ENCODE data around the gene SAMMSON. TPM values are rescaled to one million over a fixed set of nuclear protein-coding genes. Genes with fewer than 3 reads are reported as not detected.

The SAMMSON gene
- total RNA-seq, 4 donors from 2014 or later, result 0.94 to 6.1 TPM; not detected in 2

DNA sequence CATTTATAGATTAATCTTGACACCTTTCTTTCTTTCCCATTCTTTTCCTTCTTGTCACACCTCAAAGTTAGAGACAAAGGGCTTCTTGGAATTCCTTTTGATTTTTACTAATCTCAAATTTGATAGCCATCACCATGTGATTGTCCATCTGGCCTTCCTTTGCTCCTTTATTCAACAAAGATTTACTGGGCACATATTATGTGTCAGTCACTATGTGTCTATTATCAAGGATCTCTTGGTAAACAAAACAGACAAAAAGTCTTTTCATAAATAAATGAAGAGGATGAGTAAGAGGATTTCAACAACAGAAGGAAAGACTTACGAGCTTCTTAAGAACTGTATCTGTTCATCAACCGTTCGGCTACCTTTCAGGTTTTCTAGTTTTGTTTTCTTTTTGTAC is 56.5 kb downstream of the SAMMSON start:
- Histone ChIP-seq H3K4me3 (no peak overlapping the region), H3K4me1 (no peaks in the 10 kb centered on the region), H3K27ac (no peak overlapping the region), H3K9me3 (no peaks in the 10 kb centered on the region), H3K27me3 (no peaks in the 10 kb centered on the region), H3K36me3 (no peaks in the 10 kb centered on the region)
- TF ChIP-seq, protein P1, sequence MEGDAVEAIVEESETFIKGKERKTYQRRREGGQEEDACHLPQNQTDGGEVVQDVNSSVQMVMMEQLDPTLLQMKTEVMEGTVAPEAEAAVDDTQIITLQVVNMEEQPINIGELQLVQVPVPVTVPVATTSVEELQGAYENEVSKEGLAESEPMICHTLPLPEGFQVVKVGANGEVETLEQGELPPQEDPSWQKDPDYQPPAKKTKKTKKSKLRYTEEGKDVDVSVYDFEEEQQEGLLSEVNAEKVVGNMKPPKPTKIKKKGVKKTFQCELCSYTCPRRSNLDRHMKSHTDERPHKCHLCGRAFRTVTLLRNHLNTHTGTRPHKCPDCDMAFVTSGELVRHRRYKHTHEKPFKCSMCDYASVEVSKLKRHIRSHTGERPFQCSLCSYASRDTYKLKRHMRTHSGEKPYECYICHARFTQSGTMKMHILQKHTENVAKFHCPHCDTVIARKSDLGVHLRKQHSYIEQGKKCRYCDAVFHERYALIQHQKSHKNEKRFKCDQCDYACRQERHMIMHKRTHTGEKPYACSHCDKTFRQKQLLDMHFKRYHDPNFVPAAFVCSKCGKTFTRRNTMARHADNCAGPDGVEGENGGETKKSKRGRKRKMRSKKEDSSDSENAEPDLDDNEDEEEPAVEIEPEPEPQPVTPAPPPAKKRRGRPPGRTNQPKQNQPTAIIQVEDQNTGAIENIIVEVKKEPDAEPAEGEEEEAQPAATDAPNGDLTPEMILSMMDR (IDR thresholded peaks at IDR 0.05), result no peak
- TF ChIP-seq POLR2A (IDR thresholded peaks at IDR 0.05), result no peak
- intact Hi-C loops (cut with DNase I), result no loop called here
- DNase-seq, result no peak
- 64 to 88% methylated on average over 3 of the region's 3 CpGs for WGBS, 2 donors

DNA sequence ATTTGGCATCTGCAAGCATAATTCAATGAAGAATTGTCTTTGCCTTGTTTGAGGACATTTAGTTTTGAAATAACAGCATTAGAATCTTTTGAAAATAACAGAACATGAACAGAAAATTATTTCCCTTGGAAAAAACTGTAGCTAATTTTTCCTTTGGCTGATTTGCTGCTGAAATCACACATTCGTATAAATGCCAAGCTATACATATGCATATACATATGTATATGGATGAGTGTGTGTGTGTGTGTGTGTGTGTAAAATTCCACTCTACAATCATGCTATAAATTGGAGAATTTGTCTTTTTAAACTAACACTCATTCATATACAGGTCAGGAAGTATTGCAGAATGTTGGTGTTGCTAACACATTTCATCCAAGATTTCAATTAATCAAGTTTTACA is 57.9 kb downstream of the SAMMSON start:
- TF ChIP-seq, protein P1 (IDR thresholded peaks at IDR 0.05), result no peak
- TF ChIP-seq POLR2A (IDR thresholded peaks at IDR 0.05), result no peak
- no peak overlapping the region for H3K27ac ChIP-seq
- no peaks in the 10 kb centered on the region for H3K36me3 ChIP-seq
- H3K4me1 ChIP-seq, result no peaks in the 10 kb centered on the region
- no peak overlapping the region for H3K4me3 ChIP-seq
- H3K27me3 ChIP-seq, result no peaks in the 10 kb centered on the region
- 75 to 86% methylated on average over 1 of the region's 1 CpG for WGBS, 2 donors
- DNase-seq, result no peak
- no peaks in the 10 kb centered on the region for H3K9me3 ChIP-seq
- intact Hi-C loops (cut with DNase I), result no loop called here

DNA sequence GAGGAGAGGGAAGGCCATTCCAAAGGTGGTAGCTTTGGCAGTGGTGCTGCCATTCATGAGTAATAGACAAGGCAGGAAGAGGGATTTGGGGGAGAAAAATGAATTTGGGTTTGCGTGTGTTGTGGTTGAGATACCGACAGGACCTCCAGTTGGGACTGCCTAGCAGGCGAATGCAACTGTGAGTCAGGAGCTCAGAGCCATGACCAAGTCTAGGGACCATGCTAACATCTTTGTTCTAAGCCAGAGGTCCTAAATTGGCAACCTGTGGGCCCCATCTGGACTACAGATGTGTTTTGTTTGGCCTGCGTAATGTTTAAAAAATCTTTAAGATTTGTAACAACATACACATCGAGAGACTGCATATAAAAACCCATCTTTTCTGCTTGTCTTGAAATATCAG is 61.6 kb downstream of the SAMMSON start:
- H3K4me3 ChIP-seq, result no peak overlapping the region
- H3K9me3 ChIP-seq, result no peaks in the 10 kb centered on the region
- H3K27me3 ChIP-seq, result peaks cover 0 to 7% (median 0%) of the 10 kb centered on the region in 4 donors
- H3K36me3 ChIP-seq, result no peaks in the 10 kb centered on the region
- intact Hi-C loops (cut with DNase I), result no loop called here
- WGBS, 2 donors, result 85 to 92% methylated on average over 5 of the region's 5 CpGs
- H3K4me1 ChIP-seq, result peaks cover 0 to 5% (median 0%) of the 10 kb centered on the region in 3 donors
- no peak for TF ChIP-seq POLR2A (IDR thresholded peaks at IDR 0.05)
- TF ChIP-seq, protein P1 (IDR thresholded peaks at IDR 0.05), result no peak
- H3K27ac ChIP-seq, result no peak overlapping the region
- no peak for DNase-seq

DNA sequence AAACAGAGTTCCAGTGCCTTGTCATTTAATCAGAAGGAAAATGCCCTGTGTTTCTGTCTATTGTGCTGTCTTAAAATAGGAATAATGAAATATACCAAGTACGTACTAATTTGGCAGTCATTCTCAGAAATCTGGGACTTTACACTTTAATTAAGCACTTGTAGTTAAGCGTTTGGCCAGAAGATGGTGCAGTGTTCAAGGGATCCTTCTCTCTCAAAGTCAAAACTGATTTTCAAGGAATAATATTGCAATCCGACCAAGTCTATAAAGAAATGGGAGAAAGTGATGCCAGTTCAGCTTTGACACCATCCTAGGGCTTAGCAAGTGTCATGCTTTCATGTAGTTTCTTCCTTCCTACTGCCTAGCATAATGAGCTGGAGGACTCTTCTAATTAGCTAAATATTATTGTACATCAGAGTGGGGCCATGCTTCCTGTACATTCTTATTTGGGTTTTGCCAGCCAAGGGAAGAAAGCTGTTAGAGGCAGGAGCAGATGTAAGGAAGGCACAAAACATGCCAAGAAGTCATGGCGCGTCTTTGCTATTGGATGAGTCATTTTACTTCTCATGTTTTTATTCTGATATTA is 64.8 kb downstream of the SAMMSON start:
- peaks cover 0 to 7% (median 0%) of the 10 kb centered on the region in 4 donors for H3K27me3 ChIP-seq
- 17 to 24% methylated on average over 5 of the region's 5 CpGs for WGBS, 2 donors
- DNase-seq, result no peak
- no peaks in the 10 kb centered on the region for H3K36me3 ChIP-seq
- peaks cover 0 to 5% (median 0%) of the 10 kb centered on the region in 3 donors for H3K4me1 ChIP-seq
- TF ChIP-seq POLR2A (IDR thresholded peaks at IDR 0.05), result no peak
- TF ChIP-seq, protein P1 (IDR thresholded peaks at IDR 0.05), result peak; percentile 23 to 65 (median 56)
- no peak overlapping the region for H3K4me3 ChIP-seq
- H3K27ac ChIP-seq, result peak overlapping the region in 2 of 4 donors; percentile 22 to 37
- intact Hi-C loops (cut with DNase I), result no loop called here
- no peaks in the 10 kb centered on the region for H3K9me3 ChIP-seq

DNA sequence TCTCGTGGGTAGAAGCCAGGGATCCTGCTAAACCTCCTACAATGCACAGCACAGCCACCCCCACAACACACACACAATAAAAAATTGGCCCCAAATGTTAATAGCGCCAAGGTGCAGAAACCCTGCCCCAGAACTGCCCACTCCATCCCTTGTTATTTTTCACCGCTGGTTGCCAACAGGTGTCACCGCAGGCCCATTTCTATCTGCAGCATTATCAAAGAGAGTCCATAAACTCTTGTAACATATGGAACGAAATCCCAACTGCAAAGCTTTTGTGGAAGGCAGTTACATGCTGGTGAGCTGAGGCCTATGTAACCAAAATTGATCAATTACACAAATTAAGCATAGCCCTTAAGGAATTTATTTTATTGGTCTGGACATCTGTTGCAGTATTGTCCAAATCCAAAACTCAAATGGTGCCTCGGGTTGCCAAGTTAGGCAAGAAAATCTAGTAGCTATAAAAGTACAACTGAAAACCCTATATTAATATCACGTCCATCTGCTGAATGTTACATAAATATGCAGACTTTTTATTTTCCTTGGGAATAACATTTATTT is 66.2 kb downstream of the SAMMSON start:
- Histone ChIP-seq H3K36me3 (no peaks in the 10 kb centered on the region), H3K27me3 (peaks cover 0 to 7% (median 0%) of the 10 kb centered on the region in 4 donors), H3K4me3 (no peak overlapping the region), H3K27ac (peak overlapping the region in 1 of 4 donors; percentile 22), H3K9me3 (no peaks in the 10 kb centered on the region), H3K4me1 (peaks cover 0 to 5% (median 0%) of the 10 kb centered on the region in 3 donors)
- 66% methylated on average over 7 of the region's 7 CpGs for WGBS, 2 donors
- TF ChIP-seq, protein P1 (IDR thresholded peaks at IDR 0.05), result no peak
- no peak for TF ChIP-seq POLR2A (IDR thresholded peaks at IDR 0.05)
- DNase-seq, result no peak
- intact Hi-C loops (cut with DNase I), result no loop called here
